ENCODE data around the gene OCSTAMP.

GRCh38 chr20:46546936-46547335 lies 3.5 kb downstream of the OCSTAMP start:
- TF ChIP-seq CTCF (IDR thresholded peaks at IDR 0.05) (no peak), POLR2AphosphoS5 (IDR thresholded peaks at IDR 0.05) (no peak), POLR2A (IDR thresholded peaks at IDR 0.05) (no peak), EP300 (IDR thresholded peaks at IDR 0.05) (no peak)
